HG02610 (cell line): ENCODE data around the gene SHISA6.

Source experiments
- ATAC-seq: cut with Tn5 transposase; IDR thresholded peaks from one replicate; pipeline ENCODE4 v1.9.1; 2021; ENCODE audit warnings: mild to moderate bottlenecking, moderate library complexity; ENCODE audit not compliant: unreplicated experiment

Gene SHISA6

DNA sequence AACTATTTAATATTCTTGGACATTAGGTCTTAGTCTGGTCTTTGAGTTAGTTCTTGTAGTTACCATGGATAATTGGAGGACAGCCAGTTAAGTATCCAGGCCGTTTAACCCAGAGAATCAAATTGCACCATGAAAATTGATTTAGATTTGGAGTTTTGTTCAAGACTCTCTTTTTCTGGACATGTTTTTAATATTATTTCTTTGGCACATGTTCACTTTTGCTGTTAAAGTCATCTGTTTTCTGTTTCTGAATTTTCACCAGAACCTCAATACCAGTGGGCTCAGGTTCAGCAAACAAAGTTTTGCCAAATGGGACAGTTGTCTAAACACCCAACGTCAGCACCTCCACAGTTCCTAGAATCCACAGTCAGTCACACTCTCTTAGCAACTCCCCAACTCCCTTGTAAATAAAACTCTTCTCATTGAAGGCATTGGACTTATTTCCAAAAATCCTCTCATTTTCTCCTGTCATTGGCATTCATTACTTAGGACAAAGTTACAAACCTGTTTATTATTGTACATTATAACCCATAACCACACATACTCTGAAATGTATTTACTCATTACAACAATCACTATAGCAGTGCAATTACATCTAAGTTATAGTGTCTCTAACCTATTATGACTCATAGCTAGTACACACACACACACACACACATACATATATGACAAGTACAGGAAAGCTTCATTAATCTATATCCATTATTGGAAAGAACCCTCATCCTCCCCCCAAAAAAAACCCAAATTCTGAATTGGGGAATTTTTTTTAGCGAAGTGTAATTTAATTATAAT lies 323.8 kb downstream of the SHISA6 start:
- no peak for ATAC-seq

DNA sequence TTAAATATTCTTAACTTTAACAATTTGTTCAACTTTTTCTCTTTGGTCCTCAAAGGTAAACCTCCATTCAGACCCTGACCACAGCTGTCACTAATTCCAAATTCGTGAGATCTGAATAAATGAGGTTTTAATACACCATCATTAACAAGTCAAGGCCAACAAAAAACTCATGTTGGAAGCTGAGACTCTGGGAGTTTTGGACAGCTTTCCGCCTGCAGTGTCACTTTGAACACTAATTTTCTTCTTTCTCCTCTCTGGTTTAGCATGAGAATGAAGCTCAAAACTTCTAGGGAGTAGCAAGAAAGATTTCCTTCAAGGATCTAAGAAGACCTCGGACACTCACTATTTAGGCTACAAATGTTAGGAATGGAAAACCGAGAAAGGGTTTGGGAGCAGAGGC lies 324.6 kb downstream of the SHISA6 start:
- no peak for ATAC-seq

DNA sequence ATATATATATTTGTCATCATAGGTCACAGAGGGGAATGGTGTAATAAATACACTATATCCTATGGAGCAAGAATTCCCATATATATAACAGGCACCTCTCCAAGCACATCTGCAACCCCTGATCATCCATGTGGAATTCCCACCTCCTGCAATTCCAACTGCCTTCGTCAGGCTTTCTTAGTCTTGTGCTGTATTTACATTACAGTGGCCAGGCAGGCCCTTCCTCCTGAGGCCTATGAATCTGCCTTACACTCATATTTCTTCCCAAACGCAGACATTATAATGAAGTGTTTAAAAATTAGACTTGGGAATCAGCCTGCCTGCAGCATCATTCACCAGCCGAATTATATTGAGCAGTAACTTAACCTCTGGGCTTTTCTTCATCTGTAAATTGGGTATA lies 338.0 kb downstream of the SHISA6 start:
- no peak for ATAC-seq

DNA sequence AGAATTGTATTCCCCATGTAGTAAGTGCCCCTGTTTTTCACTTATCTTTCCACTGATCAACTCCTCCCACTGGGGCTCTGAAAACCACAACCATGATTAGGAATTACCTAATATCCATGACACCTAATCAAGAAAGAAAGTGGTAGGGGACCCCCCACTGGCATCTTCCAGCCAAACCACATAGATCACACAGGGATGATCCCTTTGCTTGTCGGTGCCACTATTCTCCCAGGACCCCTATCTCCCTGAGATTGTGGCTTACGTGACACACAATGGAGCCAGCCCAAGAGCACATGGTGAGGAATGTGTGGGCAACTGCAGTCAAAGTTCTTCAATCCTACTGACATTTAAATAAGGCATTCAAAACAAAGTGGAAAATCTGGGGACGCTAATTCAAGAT lies 339.7 kb downstream of the SHISA6 start:
- no peak for ATAC-seq

DNA sequence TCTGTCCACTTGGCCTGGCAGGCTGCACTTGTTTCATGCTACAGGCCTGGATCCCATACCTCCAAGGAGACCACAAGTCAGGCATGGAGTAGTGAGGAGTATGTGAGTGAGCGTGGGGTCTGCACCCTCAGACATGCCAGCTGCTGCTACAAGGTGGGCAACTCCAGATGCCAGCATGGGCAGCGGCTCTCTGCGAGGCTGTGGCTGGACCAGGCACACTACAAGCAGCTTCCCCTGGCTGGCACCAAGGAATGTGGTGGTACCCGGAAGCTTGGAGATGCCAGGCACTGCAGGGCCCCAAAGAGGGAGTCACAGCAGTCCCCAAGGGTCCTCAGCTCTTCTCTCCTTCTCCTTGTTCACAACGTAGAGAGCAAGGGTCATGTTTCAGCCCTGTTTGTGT lies 341.2 kb downstream of the SHISA6 start:
- ATAC-seq: no peak

DNA sequence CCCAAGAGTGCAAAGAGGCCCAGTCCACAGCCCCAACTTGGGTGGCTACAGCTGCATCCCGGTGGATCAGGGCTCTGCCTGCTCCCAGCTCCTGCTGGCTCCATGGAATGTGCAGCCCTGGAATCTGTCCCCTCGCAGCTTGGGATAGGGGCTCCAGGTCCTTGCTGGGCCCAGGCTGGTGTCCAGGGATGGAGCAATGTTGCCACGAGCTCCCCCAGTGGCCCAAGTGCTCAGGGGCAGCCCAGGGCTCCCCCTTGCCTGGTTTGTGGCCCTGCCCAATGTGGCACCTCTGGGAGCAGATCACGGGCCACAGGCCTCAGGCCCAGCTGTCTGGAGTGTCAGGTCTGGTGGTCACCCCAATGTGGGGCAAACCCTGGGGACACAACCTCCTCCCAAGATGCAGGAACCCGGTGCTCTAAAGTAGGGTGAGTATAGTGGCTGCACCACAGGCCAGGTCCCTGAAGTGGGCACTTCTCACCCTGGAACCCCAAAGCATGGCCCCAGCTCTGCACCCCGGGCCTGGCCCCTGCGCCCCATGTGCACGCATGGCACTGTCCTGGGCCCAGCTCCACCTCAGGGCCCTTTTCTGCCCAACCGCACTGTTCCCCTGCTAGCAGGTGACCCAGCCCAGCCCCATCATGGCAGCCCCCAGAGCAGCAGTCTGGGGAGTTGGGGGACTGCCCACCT lies 342.4 kb downstream of the SHISA6 start:
- ATAC-seq: no peak

DNA sequence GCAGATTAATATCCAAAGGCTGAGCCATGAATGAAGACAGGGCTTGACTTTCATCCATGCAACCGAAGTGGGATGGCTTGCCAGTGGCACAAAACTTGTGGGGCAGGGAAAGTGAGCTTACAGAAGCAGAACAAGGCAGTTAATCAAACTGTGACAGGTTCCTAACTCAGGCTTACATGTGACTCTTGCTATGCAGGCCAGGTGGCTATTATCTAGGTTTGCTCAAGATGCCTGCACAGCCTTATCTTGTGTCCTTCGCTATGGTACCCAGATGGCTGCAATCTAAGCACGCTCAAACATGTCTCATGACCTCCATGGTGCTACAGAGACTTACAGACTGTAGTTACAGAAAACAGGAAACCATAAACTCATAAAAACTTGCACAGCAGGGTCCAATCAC lies 348.7 kb downstream of the SHISA6 start:
- no peak for ATAC-seq

DNA sequence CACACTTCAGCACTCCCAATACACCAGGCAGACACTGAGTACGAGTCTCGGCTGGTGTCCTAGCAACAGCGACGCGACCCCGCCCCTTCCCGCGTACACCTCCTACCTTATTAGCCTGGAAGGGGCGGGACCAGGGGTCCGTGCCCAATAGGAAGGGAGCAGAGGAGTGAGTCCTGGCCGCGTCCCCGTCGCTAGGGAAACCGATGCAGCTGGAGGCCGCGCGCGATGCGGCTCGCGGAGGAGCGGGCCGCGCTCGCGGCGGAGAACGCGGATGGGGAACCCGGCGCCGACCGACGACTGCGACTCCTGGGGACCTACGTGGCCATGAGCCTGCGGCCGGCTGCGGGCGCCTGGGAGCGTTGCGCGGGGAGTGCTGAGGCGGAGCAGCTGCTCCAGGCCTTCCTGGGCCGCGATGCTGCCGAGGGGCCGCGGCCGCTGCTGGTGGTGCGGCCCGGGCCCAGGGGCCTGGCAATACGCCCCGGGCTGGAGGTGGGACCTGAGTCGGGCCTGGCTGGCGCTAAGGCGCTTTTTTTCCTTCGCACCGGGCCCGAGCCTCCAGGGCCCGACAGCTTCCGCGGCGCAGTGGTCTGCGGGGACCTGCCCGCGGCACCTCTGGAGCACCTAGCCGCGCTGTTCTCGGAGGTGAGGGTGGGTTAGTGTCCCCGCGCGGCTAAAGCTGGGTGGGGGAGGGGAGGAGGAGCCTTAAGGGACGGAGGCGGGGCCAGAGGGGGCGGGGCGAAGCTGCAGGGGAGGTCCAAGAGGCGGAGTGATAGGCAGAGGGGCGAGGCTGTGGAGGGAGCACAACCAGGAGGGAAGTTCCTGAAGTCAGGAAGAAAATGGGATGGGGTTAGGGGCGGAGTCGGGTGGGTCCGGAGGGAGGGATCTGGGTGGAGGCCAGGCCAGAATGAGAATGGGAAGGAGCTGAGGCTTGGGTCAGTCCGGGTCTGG lies 357.5 kb downstream of the SHISA6 start, which contains the start of gene DNAH9:
Gene DNAH9 (plus strand): TSS at position 197 of the 948 bp plus-strand sequence. CDS start 29 bp downstream, at position 226.
- ATAC-seq: no peak

DNA sequence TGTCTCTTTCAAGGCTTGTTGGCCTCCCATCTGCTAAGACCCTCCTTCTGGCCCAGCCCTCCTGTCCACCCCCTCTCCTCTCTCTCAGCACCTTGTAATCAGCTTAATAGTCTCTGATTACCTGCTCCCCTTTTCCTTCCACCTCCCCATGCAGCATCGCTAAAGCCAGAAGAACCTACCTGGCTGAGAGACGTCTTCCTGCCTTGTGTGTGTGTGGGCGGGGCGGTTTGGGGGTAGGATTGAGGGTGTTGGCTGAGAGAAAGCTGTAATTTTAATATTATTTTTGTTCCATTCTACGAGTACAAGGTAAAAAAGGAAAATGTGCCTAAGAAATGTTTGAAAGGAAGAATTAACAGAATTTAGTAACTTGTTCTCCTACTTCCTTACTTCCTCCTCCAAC lies 360.6 kb downstream of the SHISA6 start:
- no peak for ATAC-seq

DNA sequence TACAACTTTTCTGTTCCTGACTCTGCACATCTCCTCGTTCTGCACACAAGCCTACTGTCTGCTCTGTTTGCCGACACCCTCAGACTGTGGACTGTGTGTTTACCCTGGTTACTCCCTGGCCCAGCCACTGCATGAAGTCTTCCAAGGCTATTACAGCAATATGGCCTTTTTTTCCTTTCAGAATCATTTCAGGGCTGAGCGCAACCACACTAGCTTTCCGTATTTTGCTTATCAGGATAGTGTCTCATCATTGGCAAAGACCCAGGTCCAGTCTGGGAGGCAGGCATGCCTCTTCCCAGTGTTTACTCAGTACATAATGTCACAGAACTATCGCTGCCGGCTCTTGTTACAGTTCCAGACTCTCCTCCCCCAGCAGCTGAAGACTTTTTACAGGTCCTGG lies 367.4 kb downstream of the SHISA6 start:
- ATAC-seq: no peak

DNA sequence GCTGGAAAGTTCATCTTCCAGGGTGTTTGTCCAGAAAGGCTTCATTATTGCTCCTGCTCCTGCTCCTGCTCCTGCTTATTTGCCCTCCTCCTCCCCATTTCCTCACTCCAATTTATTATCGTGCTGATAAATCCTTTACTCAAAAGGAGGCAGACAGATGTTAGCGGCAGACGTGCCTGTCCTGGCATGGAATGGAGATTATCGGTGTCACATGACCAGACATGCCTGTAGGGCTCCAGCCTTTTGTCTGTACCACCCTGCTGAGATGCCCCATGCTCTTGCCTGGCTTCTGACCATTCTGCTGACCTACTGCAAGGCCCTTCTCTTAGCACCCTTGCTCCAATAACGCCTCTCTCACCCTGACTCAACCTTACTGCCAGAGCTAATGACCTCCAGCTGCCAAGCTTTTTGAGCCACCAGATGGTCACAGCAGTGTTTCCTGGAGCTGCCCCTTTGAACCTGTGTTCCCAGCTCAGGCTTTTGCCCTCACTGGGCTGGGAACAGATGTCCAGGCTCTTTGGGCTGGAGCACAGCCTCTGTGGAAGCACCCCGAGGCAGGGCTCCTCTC lies 370.1 kb downstream of the SHISA6 start:
- no peak for ATAC-seq

DNA sequence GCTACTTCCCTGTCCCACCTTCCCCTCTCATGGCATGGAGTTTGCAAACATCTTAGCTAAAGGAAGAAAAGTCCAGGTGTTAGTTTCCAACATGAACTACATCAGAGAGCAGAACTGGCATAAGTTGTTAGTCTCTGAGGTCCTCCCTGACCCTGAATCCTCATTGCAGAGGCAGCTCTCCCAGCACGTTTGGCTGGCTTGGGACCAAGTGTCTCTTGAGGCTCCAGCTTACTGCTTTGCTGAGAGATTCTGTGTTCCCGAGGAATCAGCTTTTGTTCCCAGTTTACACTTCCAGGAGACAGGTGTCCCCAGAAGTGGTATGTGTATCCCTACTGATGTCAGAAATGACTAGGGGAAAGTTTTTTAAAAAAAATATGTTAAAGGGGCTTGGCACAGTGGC lies 371.9 kb downstream of the SHISA6 start:
- ATAC-seq: no peak
